GM18502 (cell line): ENCODE data around the gene KRTAP3-2.

Experiments
- ATAC-seq: cut with Tn5 transposase; IDR thresholded peaks from one replicate; pipeline ENCODE4 v1.9.1; 2021; ENCODE audit warnings: mild to moderate bottlenecking; ENCODE audit not compliant: unreplicated experiment, poor library complexity

KRTAP3-2 gene

DNA sequence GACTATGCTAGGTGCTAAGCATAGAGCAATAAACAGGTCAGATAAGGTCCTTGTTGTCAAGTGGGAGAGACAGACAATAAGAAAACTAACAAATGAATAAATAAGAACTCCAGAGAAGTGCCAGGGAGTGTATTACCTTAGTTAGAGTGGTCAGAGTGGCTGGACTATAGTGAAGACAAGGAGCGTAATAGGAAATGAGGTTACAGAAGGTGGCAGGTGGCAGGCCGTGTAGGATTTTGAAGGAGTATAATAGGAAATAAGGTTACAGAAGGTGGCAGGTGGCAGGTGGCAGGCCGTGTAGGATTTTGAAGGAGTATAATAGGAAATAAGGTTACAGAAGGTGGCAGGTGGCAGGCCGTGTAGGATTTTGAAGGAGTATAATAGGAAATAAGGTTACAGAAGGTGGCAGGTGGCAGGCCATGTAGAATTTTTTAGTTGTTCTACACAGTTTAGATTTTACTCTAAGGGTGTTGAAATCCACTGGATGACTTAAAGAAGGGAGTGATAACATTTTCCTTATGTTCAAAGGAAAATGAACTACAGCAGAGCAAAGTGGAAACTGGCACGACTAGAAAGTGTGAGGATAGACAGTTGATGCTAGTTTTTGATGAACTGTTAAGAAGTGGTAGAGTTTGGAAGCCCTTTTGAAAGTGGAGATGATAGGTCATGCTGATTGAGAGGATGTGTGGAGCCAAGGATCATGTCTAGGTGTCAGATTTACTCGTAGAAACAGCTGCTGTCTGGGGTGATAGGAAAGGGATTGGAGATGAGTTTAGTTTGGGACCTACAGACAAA lies 12.8 kb upstream of the KRTAP3-2 start:
- ATAC-seq = no peak

DNA sequence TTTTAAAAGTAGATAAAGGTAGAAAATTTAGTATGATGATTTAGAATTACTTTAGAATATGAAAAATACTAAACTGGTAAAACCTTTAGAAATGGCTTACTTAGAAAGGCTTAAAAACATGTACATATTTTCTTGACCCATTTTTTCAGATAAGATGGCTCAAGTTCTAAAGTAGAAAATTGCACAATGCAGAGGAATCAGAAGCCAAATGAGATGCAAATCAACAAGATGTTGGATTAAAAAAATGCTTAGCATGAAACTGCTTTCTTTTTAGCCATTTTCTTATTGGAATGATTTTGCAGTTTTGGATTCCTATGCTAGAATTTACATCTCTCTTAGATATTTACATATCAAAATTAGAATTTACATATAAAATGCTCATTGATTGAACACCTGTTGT lies 10.7 kb upstream of the KRTAP3-2 start:
- ATAC-seq = no peak

DNA sequence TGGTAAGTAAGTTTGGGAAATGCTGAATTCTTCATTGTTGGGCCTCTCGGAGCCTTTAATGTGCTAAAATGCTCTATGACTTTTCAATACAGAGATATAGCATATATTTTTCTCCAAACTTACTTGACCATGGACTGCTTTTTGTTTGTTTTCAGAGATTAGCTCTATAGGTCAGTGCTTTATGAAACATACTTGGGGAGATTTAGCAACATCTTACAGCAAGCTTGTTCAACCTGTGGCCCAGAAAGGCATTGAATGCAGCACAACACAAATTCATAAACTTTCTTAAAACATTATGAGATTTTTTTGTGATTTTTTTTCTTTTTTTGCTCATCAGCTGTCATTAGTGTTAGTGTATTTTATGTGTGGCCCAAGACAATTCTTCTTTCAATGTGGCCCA lies 10.2 kb upstream of the KRTAP3-2 start:
- no peak for ATAC-seq

DNA sequence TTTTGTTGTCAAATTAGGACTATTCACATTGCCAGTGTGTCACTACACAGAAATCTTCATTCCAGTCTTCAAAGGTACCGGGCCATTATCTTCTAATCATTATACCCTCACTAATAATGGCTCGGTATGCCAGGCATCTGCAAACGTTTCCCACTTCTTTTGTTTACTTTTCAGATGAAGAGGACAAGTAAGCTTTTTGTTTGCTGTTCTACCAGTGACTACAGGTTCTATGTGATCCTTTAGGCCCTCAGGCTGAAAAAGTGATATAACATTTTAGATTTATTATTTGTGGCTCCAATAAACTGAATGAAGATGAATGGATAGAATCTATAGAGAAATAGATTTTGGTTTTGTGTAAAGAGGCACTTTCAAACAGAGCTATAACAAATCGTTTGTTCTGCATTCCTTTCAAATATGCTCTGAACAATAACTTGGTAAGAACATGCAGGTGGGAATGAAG lies 9.6 kb upstream of the KRTAP3-2 start:
- no peak for ATAC-seq

DNA sequence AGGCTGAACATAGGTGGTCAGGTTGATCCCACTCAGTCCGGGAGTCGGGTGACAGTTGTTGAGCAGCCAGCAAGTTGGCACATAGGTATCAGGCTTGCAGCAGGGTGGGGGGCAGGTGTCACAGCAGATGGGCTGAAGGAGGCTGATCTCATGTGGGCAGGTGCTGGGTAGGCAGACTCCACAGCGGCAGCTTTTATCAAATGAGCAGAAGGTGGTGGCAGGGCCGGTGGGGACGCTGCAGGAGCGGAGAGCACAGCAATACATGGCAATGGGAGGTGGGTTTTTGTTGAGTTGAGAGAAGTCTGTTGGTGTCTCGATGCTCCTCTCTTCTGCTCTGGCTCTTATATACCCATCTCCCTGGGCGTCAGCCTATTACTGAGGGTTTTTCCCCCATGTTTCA lies 9.1 kb upstream of the KRTAP3-2 start, which contains the start of gene KRTAP3-1:
KRTAP3-1 (minus strand) TSS at position 318 of the 400 bp plus-strand sequence; CDS start at position 264, 54 bp downstream.
- no peak for ATAC-seq

DNA sequence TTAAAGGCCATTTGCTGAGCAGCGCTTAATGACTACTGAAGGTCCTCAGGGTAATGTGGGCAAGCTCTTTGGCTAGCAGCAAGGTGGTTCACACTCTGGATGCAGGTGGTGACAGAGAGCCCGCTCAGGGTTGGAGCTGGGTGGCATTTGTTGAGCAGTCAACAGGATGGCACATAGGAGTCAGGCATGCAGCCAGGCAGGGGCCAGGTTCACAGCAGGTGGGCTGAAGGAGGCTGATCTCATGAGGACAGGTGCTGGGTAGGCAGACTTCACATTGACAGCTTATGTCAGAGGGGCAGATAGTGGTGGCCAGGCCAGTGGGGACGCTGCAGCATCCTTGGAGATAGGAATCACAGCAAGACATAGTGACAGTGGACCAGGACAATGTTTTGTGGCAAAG lies 4.7 kb upstream of the KRTAP3-2 start:
- no peak for ATAC-seq

DNA sequence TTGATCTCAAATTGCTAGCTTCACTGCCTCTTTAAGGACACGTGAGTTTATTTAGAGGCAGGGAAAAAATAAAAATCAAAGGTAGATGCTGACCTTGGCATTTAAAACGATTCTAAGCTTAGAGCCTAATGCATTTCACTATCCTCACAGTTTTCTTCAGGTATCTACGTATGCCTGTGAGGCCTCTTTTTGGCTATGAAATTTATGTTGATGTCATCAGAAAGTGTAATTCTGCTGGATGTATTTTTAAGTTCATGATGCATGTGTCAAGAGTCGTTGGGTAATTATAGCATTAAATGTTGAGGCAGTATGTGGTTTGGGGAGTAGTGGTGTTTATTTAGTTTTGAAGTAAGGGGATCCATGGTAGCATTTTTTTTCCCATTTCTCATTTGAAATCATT lies 4.2 kb upstream of the KRTAP3-2 start:
- no peak for ATAC-seq

DNA sequence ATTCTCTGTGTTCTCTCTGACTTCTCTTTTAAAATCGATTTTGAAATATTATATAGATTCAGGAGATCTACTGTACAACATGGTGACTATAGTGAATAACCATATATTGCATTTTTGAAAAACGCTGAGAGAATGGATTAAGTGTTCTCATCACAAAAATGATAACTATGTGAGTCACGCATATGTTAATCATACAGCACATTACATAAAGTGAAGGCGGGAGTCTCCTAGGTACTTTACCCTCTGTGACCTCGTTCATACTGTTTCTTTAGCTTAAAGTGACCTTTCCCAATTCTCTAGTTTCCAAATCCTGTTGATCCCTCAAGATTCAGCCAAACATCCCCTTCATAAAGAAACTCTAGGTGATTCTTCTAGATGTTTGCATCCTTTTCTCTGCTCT lies 3.1 kb upstream of the KRTAP3-2 start:
- no peak for ATAC-seq

DNA sequence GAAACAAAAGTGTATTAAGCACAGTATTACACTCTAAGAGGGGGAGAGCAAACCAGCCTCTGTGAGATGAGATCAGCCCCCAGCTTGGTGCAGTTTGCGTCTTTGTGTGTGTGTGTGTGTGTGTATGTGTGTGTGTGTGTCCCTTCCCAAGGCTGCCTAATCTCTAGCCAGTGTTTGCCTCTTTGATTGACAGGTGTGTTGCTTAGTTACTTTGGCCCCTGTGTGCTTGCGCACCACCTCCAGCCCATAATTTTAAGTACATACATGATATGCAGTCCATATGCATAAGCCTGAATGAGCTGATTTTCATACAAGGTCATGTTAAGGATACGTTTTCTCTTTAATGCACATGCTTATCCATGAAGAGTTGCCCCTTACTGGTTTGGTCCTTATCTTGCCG lies 2.1 kb upstream of the KRTAP3-2 start:
- ATAC-seq = no peak

DNA sequence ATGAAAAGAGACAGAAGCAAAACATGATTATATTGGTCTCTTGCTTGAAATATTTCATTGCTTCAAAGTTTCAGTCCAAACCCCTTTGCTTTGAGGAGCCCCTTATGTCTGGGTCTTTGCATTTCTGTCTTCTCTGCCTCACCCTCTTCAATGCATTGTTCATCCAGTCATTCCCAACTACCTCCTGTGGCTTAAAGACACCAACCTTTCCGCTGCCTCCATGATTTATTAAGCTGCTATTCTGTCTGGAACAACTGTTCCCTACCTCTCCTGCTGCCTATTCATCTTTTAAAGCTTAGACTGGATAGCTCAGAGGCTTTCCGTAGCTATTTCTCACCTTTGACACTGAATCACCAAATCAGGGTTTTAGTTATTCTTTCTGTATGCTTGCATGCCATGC lies 2.3 kb downstream of the KRTAP3-2 start:
- no peak for ATAC-seq

DNA sequence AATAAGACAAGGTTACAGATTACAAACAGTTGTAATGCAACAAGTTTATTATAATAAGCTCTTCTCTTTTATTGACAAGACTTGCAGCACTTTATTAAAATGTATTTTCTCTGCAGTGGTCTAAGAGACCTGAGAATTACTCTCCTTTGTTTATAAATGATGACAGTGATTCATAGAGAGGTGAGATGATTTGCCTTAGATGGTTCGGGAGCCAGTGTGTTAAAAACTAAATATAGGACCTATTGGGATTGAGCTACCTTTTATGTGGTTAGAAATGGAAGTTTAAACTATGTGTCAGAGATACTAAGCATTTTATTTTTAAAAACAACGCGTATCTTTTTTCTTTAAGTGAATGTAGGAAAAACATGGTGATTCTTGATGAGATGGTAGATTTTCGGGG lies 2.9 kb downstream of the KRTAP3-2 start:
- no peak for ATAC-seq

DNA sequence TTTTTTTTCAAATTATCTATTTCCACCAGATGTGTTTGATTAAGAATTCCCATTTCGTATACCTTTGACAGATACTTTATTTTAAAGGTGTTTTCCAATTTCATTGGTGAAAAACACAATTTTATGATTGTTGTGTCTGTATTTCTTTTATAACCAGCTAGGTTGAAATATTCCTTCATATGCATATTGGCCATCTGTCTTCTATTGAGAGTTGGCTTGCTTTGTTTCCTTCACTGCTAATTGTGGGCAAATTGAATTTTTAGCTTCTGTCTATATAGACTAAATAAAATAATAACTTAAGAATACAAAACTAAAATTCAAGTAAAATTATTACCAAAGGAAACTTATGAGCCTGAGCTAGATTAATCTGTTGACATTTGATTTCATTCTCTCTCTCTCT lies 4.6 kb downstream of the KRTAP3-2 start:
- no peak for ATAC-seq

DNA sequence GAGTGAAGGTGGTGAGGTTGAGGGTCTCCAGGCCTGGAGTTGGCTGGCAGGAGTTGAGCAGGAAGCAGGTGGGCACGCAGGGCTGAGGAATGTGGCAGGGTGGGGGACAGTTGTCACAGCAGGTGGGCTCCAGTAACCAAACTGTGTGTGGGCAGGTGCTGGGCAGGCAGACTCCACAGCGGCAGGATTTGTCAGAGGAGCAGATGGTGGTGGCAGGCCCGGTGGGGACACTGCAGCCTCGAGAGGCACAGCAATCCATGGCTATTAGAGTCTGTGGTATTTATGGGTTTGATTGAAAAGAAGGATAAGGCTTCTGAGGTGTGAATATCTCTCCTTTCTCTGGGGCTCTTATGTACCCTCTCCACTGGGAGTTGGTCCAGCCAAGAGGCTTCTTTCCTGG lies 5.9 kb downstream of the KRTAP3-2 start, which contains the start of gene KRTAP3-3:
KRTAP3-3 (minus strand) TSS at position 326 of the 400 bp plus-strand sequence; CDS start at position 259, 67 bp downstream.
- ATAC-seq = no peak

DNA sequence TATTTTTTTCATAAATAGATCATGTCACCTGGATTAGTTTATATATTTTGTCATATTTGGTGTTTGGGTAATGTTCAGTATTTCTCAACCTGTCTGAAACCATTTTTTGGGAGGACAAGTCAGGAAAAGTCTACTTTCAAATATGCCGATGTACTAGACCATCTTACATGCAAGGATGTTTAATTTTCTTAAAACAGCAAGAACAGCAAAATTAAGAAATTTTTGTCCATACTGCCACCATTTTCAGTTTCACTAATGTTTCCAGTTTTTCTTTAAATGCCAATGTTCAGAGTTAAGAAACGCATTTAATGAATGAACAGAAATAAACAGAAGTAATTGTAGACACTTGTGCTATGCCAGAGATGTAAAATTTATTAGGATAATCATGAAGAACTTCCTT lies 6.6 kb downstream of the KRTAP3-2 start:
- ATAC-seq = no peak

DNA sequence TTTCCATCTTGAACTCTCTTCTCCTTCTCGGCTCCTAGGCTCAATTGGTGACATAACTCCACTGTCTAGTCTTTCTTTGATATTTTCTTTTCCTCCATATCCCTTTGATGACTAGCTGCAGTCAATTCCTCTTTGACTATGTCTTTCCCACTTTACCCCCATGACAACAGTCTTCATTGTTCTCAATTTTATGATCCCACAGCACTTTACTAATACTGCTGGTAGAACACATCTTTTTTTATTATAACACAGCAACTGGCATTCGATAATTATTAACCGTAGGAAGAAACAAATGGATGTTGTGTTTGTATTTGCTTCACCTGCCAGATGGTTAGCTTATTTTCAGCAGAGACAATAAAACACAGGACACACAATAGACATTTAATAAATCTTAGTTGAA lies 7.0 kb downstream of the KRTAP3-2 start:
- no peak for ATAC-seq

DNA sequence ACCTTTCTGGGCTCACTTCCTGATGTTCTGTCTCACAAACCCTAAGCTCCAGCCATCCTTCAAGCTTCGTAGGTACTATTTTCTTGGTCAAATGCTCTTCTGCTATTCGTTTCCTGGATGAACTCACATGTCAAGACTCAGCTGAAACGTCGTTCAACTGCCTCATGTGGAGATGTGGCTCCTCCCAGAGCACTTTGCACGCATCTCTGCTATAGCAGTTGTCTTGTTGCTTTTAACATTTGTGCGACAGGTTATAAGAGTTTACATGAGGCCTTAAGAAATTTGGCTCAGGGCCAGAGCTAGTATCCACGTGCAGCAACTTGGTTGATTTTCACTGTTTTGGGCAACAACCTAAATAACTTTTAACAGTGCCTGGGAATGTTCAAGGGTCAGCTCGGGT lies 12.8 kb downstream of the KRTAP3-2 start:
- ATAC-seq = no peak

DNA sequence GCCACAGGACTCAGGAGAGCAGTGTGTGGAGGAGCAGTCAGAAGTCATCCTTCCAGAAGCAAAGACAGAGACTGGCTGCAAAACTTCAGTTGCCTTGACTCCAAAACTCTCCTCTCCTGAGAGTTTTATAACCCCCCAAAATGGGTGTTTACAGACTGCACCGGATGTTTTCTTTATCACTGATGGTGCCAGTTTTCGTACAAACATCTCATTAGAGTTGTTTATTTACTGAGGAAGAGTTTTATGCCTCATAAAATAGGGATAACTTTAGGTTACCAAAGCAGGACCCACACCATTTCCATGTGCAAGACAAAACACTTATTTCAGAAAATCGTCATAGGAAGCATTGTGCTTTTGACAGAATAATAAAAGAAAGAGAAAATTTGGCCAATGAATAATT lies 15.5 kb downstream of the KRTAP3-2 start, which contains the start of gene KRT40:
KRT40 (minus strand) TSS at position 101 of the 400 bp plus-strand sequence; CDS start at position 48, 53 bp downstream.
- no peak for ATAC-seq

DNA sequence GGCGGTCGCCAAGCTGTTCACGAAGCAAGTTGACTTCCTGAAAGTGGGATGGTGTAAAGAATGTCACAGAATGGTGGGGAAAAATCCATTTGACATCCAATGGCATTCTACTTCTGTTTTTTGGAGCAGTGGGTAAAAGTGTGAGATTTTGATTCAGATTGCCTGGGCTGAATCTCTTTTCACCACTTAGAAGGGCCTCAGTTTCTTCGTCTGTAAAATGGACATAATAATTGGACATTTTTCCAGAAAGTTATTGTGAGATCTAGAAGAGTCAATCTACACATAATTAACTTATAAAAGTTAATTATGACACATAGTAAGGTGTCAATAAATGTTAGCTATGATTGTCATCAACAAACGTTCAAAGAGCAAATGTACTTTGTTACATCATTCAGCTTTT lies 18.6 kb downstream of the KRTAP3-2 start:
- ATAC-seq = no peak

DNA sequence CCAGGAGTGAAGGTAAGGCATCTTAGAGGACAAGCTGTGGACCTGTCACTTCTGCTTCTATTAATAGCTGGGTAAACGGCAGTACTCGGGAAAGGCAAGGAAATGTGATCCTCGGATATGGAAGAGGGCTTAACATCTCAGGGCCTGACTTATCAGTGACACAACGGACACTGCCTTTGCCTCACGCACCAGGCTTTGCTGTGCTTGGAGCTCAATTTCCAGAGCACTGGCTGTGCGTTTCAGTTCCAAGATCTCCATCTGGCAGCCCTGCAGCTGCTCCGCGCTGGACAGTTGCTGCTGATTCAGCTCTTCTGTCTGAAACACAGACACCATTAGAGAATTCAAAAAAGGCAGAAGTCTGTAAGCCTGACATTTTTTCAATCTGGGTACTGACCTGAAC lies 19.1 kb downstream of the KRTAP3-2 start:
- ATAC-seq = no peak

DNA sequence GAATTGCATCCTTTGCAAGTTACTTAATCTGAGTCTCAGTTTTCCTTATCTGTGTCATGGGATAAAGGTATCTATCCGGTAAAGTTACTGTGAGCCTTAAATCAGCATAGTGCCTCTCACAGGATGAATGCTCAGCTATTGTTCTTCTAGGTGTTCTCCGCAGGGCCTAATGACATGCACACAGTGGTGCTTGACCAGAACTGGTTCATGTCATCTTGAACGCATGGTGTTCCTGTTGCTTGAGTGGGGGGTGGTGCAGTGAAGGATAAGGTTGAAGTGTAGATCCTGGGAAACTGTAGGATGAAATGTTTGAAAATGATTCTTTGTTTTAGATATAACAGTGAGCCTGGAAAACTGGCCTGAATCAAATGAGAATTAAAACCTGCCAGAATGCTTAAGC lies 19.6 kb downstream of the KRTAP3-2 start:
- ATAC-seq = no peak

DNA sequence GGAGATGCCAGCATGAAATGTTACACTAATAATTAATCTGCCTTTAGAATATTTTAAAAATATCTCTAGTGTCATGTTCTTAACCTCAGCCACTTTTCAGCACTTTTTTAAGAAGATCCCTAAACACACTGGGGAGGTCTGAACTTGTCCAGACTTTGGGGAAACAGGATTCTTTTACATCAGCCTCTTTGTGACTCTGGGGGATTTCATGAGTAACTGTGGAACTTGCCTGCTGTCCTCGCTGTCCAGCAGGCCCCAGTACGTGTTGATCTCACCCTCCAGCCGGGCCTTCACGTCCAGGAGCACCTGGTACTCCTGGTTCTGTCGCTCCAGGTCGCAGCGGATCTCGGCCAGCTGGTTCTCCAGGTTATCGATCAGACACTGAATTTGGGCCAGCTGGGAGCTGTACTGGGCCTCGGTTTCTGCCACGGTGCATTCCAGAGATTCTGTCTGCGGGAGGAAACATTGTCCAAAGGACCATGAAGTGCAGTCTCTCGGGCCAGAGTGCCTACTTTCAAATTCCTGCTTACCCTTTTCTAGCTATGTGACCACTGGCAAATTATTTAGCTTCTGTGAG lies 21.0 kb downstream of the KRTAP3-2 start:
- no peak for ATAC-seq

DNA sequence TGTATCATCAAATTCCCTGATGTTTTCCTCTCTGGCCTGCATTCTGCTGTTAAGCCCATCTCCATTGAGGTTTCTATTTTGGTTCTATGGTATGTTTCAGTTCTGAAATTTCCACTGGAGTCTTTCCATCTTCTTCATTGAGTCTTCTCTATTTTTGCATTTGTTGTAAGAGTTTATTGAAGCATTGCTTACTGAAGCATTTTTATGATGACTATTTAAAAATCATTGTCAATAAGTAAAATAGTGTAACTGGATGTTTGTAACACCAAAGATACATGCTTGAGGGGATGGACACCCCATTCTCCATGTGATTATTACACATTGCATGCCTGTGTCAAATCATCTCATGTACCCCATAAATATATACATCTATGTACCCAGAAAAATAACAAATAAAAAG lies 24.2 kb downstream of the KRTAP3-2 start:
- no peak for ATAC-seq
